Gastrocnemius medialis (tissue), 4 donors: ENCODE measurements around the gene ROBO1.

Experiments used
- CTCF ChIP-seq, 5 experiments: fragments of 450-650 bp in 3 of 5; fragments of 200-600 bp in 2 of 5; sonication (generic) in 2 of 5; IDR thresholded peaks in 4 of 5; conservative IDR thresholded peaks in 1 of 5; 1 replicate in 4 of 5; 2 replicates in 1 of 5; pipeline ENCODE4 v1.5.1; 2016 to 2019; ENCODE audit warnings: antibody characterized with exemption in 5 of 5, mild to moderate bottlenecking in 3 of 5, moderate library complexity in 3 of 5
- POLR2A ChIP-seq, 2 donors: fragments of 450-650 bp; IDR thresholded peaks; one replicate each; pipeline ENCODE4 v1.6.1; 2017; ENCODE audit warnings: antibody characterized with exemption in 2 of 2, mild to moderate bottlenecking in 2 of 2, moderate library complexity in 2 of 2

- TF ChIP-seq CTCF (IDR thresholded peaks at IDR 0.05 in 4 of 5, conservative IDR thresholded peaks at IDR 0.05 in 1 of 5) = no peak
- TF ChIP-seq POLR2A (IDR thresholded peaks at IDR 0.05) = no peak
Measured at GRCh38 chr3:79009861-79010260, 757.9 kb downstream of the ROBO1 start.
